ENCODE results near the gene GTSE1.
A peak's percentile ranks its signal among the peaks of the same experiment; 100 is the strongest.

GTSE1 gene, protein sequence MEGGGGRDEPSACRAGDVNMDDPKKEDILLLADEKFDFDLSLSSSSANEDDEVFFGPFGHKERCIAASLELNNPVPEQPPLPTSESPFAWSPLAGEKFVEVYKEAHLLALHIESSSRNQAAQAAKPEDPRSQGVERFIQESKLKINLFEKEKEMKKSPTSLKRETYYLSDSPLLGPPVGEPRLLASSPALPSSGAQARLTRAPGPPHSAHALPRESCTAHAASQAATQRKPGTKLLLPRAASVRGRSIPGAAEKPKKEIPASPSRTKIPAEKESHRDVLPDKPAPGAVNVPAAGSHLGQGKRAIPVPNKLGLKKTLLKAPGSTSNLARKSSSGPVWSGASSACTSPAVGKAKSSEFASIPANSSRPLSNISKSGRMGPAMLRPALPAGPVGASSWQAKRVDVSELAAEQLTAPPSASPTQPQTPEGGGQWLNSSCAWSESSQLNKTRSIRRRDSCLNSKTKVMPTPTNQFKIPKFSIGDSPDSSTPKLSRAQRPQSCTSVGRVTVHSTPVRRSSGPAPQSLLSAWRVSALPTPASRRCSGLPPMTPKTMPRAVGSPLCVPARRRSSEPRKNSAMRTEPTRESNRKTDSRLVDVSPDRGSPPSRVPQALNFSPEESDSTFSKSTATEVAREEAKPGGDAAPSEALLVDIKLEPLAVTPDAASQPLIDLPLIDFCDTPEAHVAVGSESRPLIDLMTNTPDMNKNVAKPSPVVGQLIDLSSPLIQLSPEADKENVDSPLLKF

GRCh38 chr22:46296257-46297150 lies at the start of gene GTSE1:
TSS of gene GTSE1 (plus strand) at chr22:46296870. CDS start at chr22:46297401, 531 bp downstream.
- H3K4me3 ChIP-seq (ENCODE audit: low read depth, low read length), result peak within 1 kb of the TSS; percentile 79
- no peak for TF ChIP-seq CTCF (IDR thresholded peaks at IDR 0.05; ENCODE audit: low read depth, low read length)

- no peak for TF ChIP-seq CTCF (IDR thresholded peaks at IDR 0.05; ENCODE audit: low read depth, low read length)
- H3K4me3 ChIP-seq (ENCODE audit: low read depth, low read length), result no peak overlapping the region
These were observed 49.2 kb upstream of the GTSE1 start for GRCh38 chr22:46247443-46247975.

DNA sequence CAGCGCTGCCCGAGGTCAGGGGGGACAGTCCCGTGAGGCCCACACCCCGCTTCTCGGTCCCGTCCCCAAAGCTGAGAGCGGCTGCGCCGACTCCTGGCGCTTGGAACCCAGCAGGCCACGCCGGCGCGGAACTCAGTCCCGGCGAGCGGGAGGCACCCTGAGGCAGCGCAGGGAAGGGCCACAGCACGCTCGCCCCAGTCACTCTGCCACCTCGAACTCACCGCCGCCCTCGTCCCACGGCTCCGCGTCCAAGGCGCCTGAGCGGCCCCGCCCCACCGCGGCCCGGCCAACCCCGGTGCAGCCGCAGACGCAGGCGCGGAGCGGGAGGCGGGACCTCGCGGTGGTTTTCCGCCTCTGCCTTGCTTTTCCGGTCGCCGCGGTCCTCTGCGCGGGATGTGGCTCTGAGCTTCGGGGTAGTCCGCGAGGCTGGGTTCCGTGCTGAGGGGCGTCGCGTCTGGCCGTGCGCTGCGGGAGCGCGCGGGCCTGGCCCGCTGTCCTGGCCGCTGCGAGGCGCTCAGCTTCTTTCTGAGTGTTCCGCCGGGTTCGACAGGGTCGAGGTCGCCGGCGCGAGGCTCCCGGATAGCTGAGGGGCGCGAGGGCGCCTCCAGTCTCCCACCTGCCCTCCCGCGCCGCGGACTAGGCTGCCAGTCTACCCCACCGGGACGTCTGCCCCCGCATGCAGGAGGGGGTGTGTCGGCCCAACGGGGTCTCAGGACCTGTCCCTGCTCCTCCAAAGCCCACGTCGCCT lies 46.5 kb upstream of the GTSE1 start, which contains the start of gene CDPF1:
Gene CDPF1, minus strand, starts transcription at position 259 of the 748 bp plus-strand sequence. CDS start 2,009 bp downstream, outside the sequence.
- peak within 1 kb of the TSS; percentile 84 for H3K4me3 ChIP-seq (ENCODE audit: low read depth, low read length)
- TF ChIP-seq CTCF (IDR thresholded peaks at IDR 0.05; ENCODE audit: low read depth, low read length), result no peak

DNA sequence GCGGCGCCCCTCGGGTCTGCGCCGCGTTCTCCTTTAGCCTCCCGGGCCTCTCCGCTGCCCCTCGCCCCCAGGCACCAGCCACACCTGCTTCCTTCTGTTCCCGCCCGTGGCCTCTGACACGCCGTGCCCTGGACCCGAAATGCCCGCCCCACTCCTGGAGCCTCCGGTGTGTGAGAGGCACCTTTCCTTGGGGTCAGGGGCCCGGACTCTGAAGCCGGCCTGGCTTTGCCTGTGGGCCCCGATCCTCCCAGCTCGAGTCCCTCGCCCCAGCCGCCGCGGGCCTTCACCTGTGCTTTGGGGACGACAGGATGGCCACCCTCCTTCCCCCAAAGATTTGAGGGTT lies 45.9 kb upstream of the GTSE1 start:
- H3K4me3 ChIP-seq (ENCODE audit: low read depth, low read length), result peak overlapping the region; percentile 84
- TF ChIP-seq CTCF (IDR thresholded peaks at IDR 0.05; ENCODE audit: low read depth, low read length), result no peak

DNA sequence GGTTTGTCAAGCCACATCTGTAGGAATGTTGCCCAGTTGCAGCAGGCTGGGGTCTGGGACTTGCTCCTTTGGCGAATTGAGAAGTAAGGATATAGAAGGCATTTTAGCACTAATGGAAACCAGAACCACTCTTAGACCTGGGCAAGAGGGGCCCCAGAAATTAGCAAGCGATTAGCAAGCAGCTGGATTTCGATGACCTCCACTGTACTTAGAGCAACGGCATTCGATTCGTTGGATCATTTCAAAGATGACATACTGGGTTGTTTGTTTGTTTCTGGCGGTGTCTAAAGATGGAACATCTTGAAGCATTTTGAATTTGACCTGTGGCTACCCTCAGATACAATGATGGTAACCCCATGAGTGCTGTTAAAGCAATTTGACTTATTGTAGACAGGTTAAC lies 45.4 kb upstream of the GTSE1 start:
- H3K4me3 ChIP-seq (ENCODE audit: low read depth, low read length), result peak overlapping the region; percentile 84
- no peak for TF ChIP-seq CTCF (IDR thresholded peaks at IDR 0.05; ENCODE audit: low read depth, low read length)

DNA sequence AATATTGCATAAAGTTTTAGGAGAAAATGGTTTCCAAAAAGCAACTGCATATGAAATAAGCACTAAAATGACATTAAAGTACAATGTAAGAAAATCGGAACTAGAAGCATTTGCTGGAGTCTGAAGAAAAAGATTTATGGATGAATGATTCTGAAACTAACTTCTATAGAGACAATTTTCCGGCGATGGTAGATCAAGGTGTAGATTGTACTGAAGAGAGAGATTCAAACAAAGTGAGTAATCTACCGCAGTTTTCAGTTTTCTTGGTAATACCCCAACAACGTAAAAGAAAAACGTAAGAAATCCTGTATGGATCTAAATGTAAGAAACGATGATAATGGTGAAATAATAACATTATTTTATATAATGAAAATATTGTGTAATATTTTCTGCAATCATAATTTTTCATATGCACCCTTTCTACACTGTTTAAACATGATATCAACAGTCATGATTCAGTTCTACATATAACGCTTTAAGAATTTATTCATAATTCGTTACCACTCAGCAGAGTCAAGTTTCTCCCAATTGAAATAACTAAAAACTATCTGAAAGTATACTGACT lies 44.8 kb upstream of the GTSE1 start:
- no peak overlapping the region for H3K4me3 ChIP-seq (ENCODE audit: low read depth, low read length)
- TF ChIP-seq CTCF (IDR thresholded peaks at IDR 0.05; ENCODE audit: low read depth, low read length), result no peak
